K562 (cell line): Measurements from ENCODE around the gene PRAME. TPM values are rescaled to one million over a fixed set of nuclear protein-coding genes. Genes with fewer than 3 reads are reported as not detected.

Experiments
- E2F1 ChIP-seq: sonication (generic); formaldehyde crosslinking; IDR thresholded peaks from 2 replicates; pipeline ENCODE4 v1.8.1; 2023; ENCODE audit warnings: mild to moderate bottlenecking, missing genetic modification reagents, moderate library complexity
- E2F5 ChIP-seq: sonication (generic); formaldehyde crosslinking; IDR thresholded peaks from 2 replicates; pipeline ENCODE4 v1.8.0; 2022; ENCODE audit warnings: mild to moderate bottlenecking, missing genetic modification reagents
- FOXP1 ChIP-seq: sonication (generic); formaldehyde crosslinking; IDR thresholded peaks from 2 replicates; pipeline ENCODE4 v1.8.0; 2022; ENCODE audit warnings: mild to moderate bottlenecking, missing genetic modification reagents
- GABPB1 ChIP-seq: sonication (generic); formaldehyde crosslinking; IDR thresholded peaks from 2 replicates; pipeline ENCODE4 v1.8.0; 2022; ENCODE audit warnings: mild to moderate bottlenecking, missing genetic modification reagents
- KLF10 ChIP-seq: fragments of 250-450 bp; sonication (Bioruptor Pico); IDR thresholded peaks from 2 replicates; pipeline ENCODE4 v1.6.1; 2021; ENCODE audit warnings: matching md5 sums
- LEF1 ChIP-seq: fragments of 450-650 bp; IDR thresholded peaks from 2 replicates; pipeline ENCODE4 v1.6.1; 2016; ENCODE audit warnings: mild to moderate bottlenecking
- MLX ChIP-seq, 2 experiments: fragments of 450-650 bp in 1 of 2; sonication (generic) in 1 of 2; formaldehyde crosslinking; conservative IDR thresholded peaks; 2 replicates each; pipeline versions ENCODE4 v1.4.0 to v1.8.1; 2020 to 2022; ENCODE audit warnings: mild to moderate bottlenecking in 1 of 2, missing genetic modification reagents in 1 of 2
- MXD1 ChIP-seq: fragments of 250-450 bp; sonication (Bioruptor Pico); IDR thresholded peaks from 2 replicates; pipeline ENCODE4 v1.8.0; 2021; ENCODE audit warnings: borderline replicate concordance, mild to moderate bottlenecking, moderate library complexity; ENCODE audit not compliant: poor library complexity, severe bottlenecking
- NRF1 ChIP-seq, 2 experiments: fragments of 450-650 bp; IDR thresholded peaks in 1 of 2; conservative IDR thresholded peaks in 1 of 2; 2 replicates each; pipeline ENCODE4 v1.6.1; 2014; ENCODE audit warnings: mild to moderate bottlenecking in 2 of 2
- TEAD1 ChIP-seq, 2 experiments: fragments of 450-650 bp in 1 of 2; sonication (generic) in 1 of 2; formaldehyde crosslinking; IDR thresholded peaks; 2 replicates each; pipeline versions ENCODE4 v1.4.0 to v1.8.0; 2020 to 2022; ENCODE audit warnings: mild to moderate bottlenecking in 2 of 2, missing genetic modification reagents in 1 of 2
- ZBTB11 ChIP-seq, 3 experiments: fragments of 200-800 bp in 1 of 3; fragments of 250-450 bp in 1 of 3; fragments of 450-650 bp in 1 of 3; sonication (Bioruptor Pico) in 1 of 3; sonication (Bioruptor generic) in 1 of 3; formaldehyde crosslinking in 1 of 3; IDR thresholded peaks; 2 replicates each; pipeline versions ENCODE4 v1.6.1 to v1.8.0; 2016 to 2022; ENCODE audit warnings: mild to moderate bottlenecking in 2 of 3, missing genetic modification characterization in 2 of 3, missing compliant biosample characterization in 1 of 3, moderate library complexity in 1 of 3
- ZNF124 ChIP-seq: sonication (generic); formaldehyde crosslinking; IDR thresholded peaks from 2 replicates; pipeline ENCODE4 v1.8.1; 2022; ENCODE audit warnings: missing genetic modification reagents
- ZNF3 ChIP-seq: fragments of 250-450 bp; sonication (Bioruptor Pico); IDR thresholded peaks from 2 replicates; pipeline ENCODE4 v1.5.0; 2021; ENCODE audit warnings: mild to moderate bottlenecking, moderate library complexity
- ZNF583 ChIP-seq: fragments of 250-450 bp; sonication (Bioruptor Pico); IDR thresholded peaks from 2 replicates; pipeline ENCODE4 v1.4.0; 2020
- ZNF639 ChIP-seq, 2 experiments: fragments of 200-800 bp in 1 of 2; sonication (Bioruptor generic) in 1 of 2; sonication (generic) in 1 of 2; formaldehyde crosslinking in 1 of 2; IDR thresholded peaks in 1 of 2; conservative IDR thresholded peaks in 1 of 2; 2 replicates each; pipeline versions ENCODE4 v1.5.0 to v1.6.1; 2016 to 2020; ENCODE audit warnings: missing compliant biosample characterization in 1 of 2, missing genetic modification characterization in 1 of 2, missing genetic modification reagents in 1 of 2
- polyA plus RNA-seq, 8 experiments: library from polyadenylated mRNA; depleted of rRNA in 4 of 8; stranded (reverse) in 5 of 8; unstranded in 3 of 8; fragments of >200 nt; fragmentation: Nextera tagmentation in 2 of 8; fragmentation: Illumina TruSeq in 1 of 8; extraction: Ambion mirVana in 2 of 8; extraction: Trizol in 1 of 8; gene quantifications; 2 replicates each; pipeline versions ENCODE4 v1.2.1 to v1.2.3, GENCODE V29; 2011 to 2014; ENCODE audit warnings: inconsistent platforms in 1 of 8, missing spikeins in 1 of 8
- total RNA-seq, 7 experiments: library from RNA; depleted of rRNA in 6 of 7; stranded (reverse); fragments of >200 nt in 6 of 7; fragmentation: Illumina TruSeq in 2 of 7; extraction: Trizol in 2 of 7; gene quantifications; 2 replicates each; pipeline versions ENCODE4 v1.2.1 to v1.2.3, GENCODE V29; 2011 to 2021; ENCODE audit warnings: low replicate concordance in 1 of 7

The PRAME gene
- total and polyA plus RNA-seq, 9 of the 15 experiments (the other 6 are each of a cell fraction or from before 2014, with no cell fraction given), result 662 to 2,141 (median 1,142) TPM

- TF ChIP-seq MXD1 (CRISPR knock-in tag), result no peak
- no peak for TF ChIP-seq ZNF124 (CRISPR knock-in tag)
- TF ChIP-seq ZNF3 (CRISPR knock-in tag), result no peak
- TF ChIP-seq KLF10, result no peak
- TF ChIP-seq FOXP1 (CRISPR knock-in tag), result no peak
- peak in 1 of 2 experiments; percentile 89; a peak in 2 of 4 replicates for TF ChIP-seq MLX (CRISPR knock-in tag; conservative IDR thresholded peaks at IDR 0.05)
- no peak for TF ChIP-seq GABPB1
- no peak for TF ChIP-seq TEAD1 (CRISPR knock-in tag; IDR thresholded peaks at IDR 0.05)
- TF ChIP-seq E2F1, result peak; percentile 32; the same call in 1 of the 2 replicates
- no peak for TF ChIP-seq ZBTB11 (CRISPR knock-in tag; IDR thresholded peaks at IDR 0.05)
- TF ChIP-seq NRF1 (conservative IDR thresholded peaks at IDR 0.05 in 1 of 2, IDR thresholded peaks at IDR 0.05 in 1 of 2), result no peak
- TF ChIP-seq E2F5 (CRISPR knock-in tag), result no peak
- no peak for TF ChIP-seq LEF1
- no peak for TF ChIP-seq ZNF583 (CRISPR knock-in tag)
- TF ChIP-seq ZNF639 (CRISPR knock-in tag; conservative IDR thresholded peaks at IDR 0.05 in 1 of 2, IDR thresholded peaks at IDR 0.05 in 1 of 2), result peak in 1 of 2 experiments; percentile 80; a peak in 2 of 4 replicates
These were observed 41.6 kb upstream of the PRAME start (continued) for GRCh38 chr22:22600531-22601261.
